GM21529 (cell line): ENCODE results near the gene PHB1.
"Not testable (repeated sequence)": the region's sequence is repeated elsewhere in the genome, so short reads cannot be mapped to it uniquely, and the experiment has no call there.

Experiments
- ATAC-seq: cut with Tn5 transposase; IDR thresholded peaks from one replicate; pipeline ENCODE4 v1.9.1; 2021; ENCODE audit not compliant: unreplicated experiment

Gene PHB1

DNA sequence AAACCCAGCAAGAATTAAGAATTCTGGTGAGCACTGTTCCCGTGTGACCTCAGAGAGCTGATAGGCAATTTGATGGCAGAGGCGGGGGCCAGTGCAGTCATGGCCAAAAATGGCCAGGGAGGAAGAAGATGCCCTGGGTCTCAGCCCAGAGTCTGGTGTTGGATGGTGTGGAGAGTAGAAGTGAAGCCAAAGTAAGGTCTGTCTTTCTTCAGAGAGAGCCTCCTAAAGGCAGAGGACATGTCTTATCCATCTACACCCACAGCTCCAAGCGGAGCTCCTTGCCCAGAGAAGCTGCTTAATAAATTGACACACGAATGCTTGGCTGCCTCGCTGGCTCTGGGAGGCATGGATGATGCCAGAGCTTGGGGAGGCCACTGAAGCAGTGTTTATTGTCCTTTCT, 32.9 kb downstream of the PHB1 start:
- no peak for ATAC-seq

DNA sequence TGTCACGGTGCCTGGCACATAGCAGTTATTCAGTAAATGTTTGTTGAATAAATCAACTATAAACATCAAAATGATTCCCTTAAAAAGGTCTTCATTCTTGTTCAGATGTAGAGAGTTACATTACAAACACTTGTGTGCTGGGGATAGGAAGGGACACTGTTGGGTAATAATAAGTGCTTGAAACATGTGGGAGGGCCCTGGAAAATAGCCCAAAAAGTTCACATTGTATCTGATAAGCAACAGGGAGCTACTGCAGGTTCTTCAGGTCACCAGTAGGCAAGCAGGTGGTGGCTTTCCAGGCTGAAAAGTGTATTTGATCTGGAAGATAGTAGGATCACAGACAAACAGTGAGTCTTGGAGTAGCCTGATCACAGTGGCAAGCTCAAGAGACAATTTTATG, 33.6 kb downstream of the PHB1 start:
- ATAC-seq: no peak

DNA sequence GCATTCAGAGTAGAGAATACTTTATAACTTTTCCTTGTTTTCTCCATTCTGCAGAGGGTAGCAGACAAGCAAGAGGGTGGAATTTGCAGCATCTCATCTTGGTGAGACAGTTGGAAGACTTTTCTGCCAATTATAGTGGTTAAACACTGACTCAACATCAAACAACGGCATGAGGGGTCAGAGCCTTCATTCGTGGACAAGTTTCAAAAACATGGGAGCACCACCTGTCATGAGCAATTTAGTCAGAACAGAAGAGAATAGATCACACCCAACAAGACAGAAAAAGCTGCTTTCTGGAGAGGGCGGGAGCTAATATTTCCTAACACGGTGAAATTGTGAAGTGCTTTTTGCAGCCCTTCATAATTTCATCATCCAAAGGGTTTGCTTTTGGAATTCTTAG, 34.8 kb downstream of the PHB1 start:
- no peak for ATAC-seq

DNA sequence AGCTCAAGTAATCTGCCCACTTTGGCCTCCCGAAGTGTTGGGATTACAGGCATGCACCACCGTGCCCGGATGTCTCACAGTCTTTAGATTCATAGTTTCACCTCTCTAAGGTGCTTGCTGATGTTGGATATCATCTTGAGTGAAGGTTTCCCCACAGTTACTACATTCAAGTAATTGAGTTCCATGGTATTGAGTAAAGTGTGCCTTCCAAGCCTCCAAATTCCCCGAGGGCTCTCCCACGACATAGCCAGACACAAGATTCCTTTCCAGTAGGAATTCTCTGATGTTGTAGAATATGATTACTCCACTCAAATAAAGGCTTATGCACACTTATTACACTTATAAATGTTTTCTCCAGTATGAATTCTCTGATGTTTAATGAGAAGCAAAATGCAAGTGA, 36.4 kb downstream of the PHB1 start:
- no peak for ATAC-seq

DNA sequence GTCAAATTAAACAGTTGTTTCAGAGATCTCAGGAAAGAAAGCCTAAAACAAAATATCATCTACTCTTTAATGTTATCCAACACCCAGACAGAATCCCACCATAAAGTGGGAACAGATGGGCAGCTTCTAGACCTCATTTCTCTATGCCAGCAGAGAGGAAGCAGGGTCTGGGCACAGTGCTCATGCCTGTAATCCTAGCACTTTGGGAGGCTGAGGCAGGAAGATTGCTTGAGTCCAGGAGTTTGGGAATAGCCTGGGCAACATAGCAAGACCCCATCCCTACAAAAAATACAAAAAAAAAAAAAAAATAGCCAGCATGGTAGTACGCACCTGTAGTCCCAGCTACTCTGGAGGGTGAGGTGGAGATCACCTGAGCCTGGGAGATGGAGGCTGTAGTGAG, 39.1 kb downstream of the PHB1 start:
- ATAC-seq: no peak

DNA sequence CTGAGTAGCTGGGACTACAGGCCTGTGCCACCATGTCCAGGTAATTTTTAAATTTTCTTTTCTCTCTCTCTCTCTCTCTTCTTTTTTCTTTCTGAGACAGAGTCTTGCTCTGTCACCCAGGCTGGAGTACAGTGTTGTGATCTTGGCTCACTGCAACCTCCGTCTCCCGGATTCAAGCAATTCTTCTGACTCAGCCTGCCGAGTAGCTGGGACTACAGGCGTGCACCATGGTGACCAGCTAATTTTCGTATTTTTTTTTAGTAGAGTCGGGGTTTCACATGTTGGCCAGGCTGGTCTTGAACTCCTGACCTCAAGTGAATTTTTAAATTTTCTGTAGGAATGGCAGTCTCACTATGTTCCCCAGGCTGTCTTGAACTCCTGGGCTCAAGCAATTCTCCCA, 41.6 kb downstream of the PHB1 start:
- ATAC-seq: no peak

DNA sequence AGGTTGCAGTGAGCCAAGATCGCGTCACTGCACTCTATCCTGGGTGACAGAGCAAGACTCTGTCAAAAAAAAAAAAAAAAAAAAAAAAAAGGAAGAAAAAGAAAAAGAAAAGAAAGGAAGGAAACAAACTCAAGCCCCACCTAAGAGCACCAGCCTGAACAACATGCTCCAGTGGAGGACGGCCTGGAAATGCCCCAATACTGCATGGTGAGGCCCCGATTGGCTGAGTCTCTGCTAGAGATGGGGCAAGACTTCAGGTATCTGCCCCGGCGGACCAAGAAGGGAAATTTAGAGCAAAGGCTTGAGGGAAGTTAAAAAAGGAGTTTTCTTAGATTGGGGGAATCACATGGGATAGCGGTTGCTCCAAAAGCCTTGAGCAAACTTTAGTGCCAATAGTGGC, 42.3 kb downstream of the PHB1 start:
- no peak for ATAC-seq

DNA sequence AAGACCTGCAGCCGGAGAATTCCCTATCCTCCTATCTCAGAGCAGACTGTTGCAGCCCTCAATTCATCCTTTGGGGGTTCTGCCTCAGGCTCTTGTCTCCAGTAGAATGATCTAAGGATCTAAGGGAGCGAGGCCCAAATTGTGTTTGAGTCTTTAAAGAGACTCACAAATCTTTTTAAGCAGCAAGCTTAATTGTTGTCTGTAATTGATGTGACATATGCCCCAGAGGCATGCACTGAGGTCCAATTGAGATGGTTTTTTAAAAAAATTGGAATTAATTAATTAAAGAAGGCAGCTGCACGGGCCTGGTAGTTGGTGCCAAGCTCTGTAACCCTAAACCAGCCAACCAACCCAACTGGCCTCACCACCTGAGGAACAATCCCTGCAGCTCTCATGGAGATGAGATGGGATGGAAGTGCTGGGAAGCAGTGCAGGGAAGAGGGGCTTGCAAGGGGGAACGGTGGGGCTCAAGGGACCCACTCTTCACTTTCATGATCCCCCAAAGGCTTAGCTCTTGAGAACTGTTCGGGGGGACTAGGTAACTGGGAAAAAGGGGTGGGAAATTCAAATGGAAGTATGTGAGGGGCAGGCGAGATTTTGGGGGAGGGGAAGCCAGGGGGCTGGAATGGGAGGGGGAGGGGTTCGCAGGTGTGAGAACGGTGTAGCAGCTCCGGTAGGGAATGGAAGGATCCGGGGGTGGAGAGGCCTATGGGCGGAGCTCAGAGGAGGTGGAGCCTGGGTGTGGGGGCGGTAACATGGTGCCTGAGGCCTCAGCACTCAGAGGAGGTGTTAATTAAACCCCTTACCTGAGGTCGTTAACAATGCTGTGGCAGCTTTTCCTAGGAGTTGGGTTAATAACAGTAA, 43.5 kb downstream of the PHB1 start:
- no peak for ATAC-seq

DNA sequence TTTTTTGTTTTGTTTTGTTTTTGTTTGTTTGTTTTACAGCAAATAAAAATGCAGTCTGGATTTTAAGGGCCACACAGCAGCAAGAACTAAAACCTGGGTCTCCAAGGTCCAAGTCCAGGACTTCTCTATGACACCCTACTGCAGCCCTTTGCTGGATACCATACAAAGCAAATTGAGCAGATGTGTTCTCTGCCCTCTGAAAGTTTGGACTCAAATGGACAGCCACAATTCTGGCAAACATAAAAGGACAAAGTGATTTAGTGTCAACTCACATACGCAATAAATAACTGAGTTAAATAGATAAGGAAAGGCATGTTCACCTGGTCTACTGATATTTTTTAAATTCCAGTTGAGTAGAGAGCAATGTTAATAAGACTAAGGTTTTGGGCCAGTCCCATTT, 44.9 kb downstream of the PHB1 start:
- no peak for ATAC-seq

DNA sequence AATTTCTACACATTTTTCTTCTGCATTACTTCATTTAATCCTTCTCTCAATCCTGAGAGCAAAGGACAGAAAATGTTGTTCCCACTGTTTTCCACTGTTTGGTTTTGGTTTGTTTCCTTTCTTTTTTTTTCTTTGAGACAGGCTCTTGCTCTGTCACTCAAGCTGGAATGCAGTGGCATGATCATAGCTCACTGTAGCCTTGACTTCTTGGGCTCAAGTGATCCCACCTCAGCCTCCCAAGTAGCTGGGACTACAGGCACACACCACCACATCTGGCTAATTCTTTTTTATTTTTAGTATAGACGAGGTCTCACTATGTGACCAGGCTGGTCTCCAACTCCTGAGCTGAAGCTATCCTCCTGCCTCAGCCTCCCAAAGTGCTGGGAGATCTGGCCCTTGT, 45.6 kb downstream of the PHB1 start:
- no peak for ATAC-seq

DNA sequence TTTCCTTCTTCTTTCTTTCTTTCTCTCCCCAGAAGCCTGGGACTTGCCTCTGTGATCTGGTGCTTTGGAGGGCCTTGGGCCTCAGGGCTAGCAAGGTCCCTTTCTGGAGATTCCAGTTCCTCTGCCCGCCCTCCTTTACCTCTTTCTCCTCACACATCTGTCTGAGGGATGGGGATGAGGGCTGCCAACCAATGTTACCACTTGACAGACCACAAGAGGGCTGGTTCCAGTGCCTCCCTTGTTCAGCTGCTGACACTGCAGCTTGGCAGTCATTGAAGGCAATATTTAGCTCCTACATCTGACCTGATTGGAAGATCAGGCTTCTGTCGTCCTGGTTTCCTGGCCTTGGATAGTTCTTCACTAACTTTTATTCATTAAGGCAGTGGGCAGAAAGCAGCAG, 49.0 kb downstream of the PHB1 start:
- ATAC-seq: no peak

DNA sequence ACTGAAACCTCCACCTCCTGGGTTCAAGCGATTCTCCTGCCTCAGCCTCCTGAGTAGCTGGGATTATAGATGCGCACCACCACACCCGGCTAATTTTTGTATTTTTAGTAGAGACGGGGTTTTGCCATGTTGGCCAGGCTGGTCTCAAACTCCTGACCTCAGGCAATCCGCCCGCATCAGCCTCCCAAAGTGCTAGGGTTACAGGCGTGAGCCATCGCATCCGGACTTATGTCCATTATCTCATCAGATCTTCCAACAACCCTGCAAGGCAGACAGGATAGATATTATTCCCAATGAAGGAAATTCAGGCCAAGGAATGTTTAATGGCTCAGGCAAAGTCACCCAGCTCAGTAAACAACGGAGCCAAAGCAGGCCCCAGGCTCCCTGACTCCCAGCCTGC, 49.6 kb downstream of the PHB1 start:
- ATAC-seq: not testable (repeated sequence)

DNA sequence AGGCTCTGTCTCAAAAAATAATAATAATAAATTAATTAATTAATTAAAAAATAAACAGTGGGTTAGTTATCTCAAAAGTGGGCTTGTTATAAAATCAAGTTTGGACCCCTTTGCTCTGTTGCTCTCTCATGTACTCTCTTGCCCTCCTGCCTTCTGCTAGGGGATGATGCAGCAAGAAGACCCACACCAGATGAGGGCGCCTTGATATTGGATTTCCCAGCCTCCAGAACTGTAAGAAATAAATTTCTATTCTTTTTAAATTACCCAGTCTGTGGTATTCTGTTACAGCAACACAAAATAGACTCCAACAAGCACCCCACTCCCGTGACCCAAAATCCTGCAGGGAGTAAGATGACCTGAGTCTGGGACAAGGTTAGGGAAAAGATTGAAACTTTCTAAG, 50.6 kb downstream of the PHB1 start:
- no peak for ATAC-seq

DNA sequence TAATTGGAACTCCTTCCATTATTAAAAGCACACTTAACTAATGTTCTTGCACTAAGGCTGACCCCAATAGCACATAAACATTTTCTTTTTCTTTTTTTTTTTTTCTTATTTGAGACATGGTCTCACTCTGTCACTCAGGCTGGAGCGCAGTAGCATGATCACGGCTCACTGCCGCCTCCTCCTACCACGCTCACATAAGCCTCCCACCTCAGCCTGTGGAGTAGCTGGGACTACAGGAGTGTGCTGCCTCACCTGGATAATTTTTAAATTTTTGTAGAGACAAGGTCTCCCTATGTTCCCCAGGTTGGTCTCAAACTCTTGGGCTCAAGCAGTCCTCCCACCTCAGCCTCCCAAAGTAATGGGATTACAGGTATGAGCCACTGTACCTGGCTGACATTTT, 51.4 kb downstream of the PHB1 start:
- ATAC-seq: no peak

DNA sequence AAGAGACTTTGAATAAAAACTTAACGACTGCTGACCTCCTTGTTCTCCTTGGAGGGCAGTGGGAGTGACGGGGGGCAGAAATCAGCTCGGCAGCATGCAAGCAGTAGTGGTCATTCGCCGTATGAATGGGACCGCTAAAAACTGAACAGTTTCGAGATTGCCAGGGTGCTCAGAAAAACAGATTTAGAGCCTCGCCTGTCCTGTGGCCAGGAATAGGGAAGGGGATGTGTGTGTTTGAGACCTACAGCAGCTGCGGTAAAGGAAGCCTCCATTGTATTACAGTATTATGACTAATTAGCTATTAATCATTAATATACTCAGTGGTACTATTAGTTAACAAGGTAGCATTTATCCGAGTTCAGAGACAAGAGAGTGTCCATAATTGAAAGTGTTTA, 52.0 kb downstream of the PHB1 start:
- ATAC-seq: no peak

DNA sequence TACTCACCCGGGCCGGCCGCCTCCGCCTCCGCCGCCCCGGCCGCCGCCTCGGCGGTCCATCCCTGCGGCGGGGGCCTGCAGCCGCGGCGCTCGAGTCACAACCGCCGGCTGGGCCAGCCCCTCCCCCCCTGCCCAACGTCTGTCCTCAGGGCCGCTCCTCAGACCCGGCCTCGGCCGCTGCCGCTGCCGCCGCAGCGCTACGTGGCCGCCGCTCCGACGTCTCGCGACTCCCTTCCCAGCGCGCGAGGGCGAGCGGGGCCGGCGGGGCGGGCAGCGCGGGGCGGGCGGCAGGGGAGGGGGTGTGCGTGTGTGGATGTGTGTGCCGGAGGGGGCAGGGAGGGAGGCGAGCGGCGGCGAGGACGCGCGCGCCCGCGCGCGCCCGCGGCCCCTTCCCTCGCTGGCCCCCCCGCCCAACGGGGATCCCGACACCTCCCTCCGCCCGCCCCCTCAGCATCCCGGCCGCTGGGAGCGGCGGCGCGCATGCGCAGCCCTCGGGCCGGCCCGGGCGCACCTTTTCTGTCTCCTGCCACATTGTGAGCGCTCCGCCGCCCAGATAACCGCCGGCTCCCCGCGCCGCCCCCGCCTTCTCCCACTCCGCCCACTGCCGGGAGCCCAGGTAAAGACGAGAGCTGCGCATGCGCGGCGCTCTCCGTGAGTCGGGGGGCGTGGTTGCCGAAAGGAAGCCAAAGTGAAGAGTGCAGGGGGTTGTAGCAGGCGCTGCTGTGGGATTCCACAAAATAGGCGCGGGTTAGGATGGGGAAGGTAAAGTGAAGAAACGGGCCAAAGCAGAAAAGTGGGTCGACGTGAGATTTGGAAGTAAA, 52.6 kb downstream of the PHB1 start, which contains the start of gene ZNF652:
ZNF652 (minus strand) TSS at position 349 of the 821 bp plus-strand sequence. CDS start 44,525 bp downstream, outside the sequence.
- ATAC-seq: peak; percentile 54

DNA sequence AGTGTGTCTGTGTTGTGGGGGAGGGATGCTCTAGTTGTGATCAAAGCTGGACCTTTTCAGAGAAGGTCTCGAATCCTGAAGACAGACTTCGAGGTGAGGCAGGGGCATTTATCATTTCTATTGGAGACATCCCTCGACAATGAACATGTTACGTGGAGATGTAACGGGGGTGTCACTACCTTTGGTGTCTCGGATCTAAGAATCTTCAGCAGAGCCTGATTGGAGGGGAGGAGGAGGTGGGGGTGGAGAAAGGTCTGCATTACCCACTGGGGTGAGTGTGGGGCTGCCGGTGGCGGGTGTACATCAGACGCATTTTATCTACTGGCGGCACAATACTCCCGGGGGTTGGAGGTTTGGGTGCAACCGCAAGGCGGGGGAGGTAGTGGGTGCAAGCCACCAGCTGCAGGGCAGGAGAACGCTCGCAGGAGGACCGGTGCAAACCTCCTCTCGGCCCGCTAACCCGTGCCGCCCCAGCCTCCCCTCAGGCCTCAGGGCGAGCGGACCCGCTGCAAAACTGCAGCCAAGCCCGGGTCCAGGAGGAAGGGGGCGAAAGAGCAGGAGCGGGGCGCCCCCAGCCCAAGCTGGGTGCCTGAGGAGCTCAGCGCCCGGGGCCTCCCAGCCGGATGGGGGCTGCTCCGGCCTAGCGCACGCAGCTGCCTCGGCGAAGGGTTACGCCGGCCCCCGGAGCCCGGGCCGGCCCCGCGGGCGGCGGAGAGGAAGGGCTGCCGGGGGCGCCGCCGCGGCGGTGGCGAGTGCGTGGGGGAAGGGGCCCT, 53.4 kb downstream of the PHB1 start:
- ATAC-seq: peak; percentile 32

DNA sequence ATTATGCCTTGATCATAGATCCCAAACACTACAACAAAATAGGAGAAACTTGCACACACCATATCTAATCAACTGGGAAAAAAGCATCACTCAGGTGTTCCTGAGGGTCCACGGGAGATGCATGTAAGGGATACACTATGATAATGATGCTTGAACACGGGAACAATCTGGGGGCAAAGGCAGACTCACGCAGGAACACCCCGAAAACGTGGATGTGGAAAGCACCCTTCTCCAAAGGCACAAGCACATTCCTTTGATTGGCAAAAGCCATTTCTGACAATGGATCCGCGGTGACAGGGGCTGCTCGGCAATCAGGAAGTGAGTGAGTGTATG, 53.9 kb downstream of the PHB1 start:
- peak; percentile 18 for ATAC-seq

DNA sequence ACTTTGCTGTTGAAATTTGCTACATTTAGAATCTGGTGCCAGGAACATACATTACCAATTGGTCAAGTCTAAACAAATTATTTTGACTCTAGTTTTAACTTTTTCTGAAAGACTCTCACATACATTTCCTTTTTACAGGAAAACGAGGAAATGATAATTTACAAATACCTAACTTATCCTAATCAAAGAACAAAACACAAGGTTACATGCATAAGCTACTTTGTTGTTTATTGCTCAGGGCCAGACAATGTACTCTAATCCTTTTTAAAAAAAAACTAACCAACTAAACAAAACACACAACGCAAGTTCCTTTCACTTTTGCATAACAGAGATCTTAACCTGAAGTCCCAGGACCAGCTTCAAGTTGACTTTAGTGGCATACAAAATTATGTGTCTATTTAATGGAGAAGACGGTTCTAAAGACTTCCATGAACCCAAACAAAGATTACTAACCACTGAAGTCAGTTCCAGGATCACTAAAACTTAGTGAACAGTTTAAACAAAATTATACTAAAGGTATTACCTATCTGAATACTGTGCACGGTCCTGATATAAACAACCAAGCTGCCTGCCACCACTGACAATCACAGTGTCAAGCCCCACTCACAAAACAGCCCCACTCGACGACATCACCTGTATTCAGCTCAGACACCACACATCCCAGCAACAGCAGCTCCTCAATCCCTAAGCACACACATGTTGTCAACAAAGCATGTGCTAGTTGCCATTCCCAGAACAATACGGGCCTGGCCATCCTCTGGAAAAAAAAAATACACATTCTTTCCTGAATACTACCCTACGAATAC, 54.5 kb downstream of the PHB1 start:
- no peak for ATAC-seq

DNA sequence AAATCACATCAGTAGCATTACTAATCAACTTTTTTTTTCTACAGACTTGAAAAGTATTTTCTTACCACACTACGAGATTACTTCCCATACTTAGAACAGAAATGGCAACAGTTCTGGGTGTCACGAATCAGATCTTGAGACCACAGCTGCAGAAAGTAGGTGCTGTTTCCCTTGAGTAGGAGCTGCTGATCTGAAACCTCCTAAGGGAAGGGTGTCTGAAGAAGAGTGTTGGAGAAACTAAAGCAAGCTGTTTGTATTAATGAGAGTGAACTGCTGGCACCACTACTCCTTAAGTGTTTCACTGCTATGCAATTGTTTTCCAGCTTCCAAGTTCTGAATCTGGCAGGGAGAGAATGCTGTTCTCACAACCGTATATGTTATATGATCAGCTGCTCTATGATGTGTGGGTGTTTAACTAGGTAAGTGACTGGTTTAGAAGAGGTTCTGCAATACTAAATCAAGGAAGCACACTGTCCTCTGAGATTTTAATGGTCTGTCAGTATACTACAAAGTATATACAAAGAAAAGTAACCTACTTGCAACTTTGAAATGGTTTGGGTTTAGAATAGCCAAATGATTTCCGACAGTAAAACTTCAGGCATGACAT, 55.9 kb downstream of the PHB1 start:
- no peak for ATAC-seq
